GM19043 (cell line): ENCODE measurements around the gene HMGN4.
A peak's percentile ranks its signal among the peaks of the same experiment; 100 is the strongest.
"Not testable (repeated sequence)": the region's sequence is repeated elsewhere in the genome, so short reads cannot be mapped to it uniquely, and the experiment has no call there.

Source experiments
- ATAC-seq: cut with Tn5 transposase; IDR thresholded peaks from one replicate; pipeline ENCODE4 v1.9.1; 2021; ENCODE audit warnings: low read depth; ENCODE audit not compliant: unreplicated experiment

Gene HMGN4

GRCh38 chr6:26547363-26547762, 9.2 kb downstream of the HMGN4 start:
- ATAC-seq = not testable (repeated sequence)

- ATAC-seq = no peak
Measured at GRCh38 chr6:26550250-26550993, 12.3 kb downstream of the HMGN4 start.

- ATAC-seq = no peak
Measured at GRCh38 chr6:26552205-26552604, 14.0 kb downstream of the HMGN4 start.

- no peak for ATAC-seq
Measured at GRCh38 chr6:26552640-26553188, 14.5 kb downstream of the HMGN4 start.

- no peak for ATAC-seq
Measured at GRCh38 chr6:26553264-26553634, 15.1 kb downstream of the HMGN4 start.

GRCh38 chr6:26553635-26554446, 15.7 kb downstream of the HMGN4 start:
- no peak for ATAC-seq

- ATAC-seq = no peak
Measured at GRCh38 chr6:26554447-26554696, 16.2 kb downstream of the HMGN4 start.

- no peak for ATAC-seq
Measured at GRCh38 chr6:26554697-26555504, 16.7 kb downstream of the HMGN4 start.

- ATAC-seq = no peak
Measured at GRCh38 chr6:26555505-26556262, 17.5 kb downstream of the HMGN4 start.

GRCh38 chr6:26556263-26557070, 18.3 kb downstream of the HMGN4 start:
- no peak for ATAC-seq

GRCh38 chr6:26561533-26562466, 23.6 kb downstream of the HMGN4 start:
- ATAC-seq = no peak

GRCh38 chr6:26563488-26563887, 25.3 kb downstream of the HMGN4 start:
- no peak for ATAC-seq

GRCh38 chr6:26568601-26569432, 30.7 kb downstream of the HMGN4 start:
- peak; percentile 61 for ATAC-seq

- no peak for ATAC-seq
Measured at GRCh38 chr6:26569433-26569764, 31.2 kb downstream of the HMGN4 start.

GRCh38 chr6:26570027-26570809, 32.1 kb downstream of the HMGN4 start:
- no peak for ATAC-seq

GRCh38 chr6:26571592-26572296, 33.6 kb downstream of the HMGN4 start:
- ATAC-seq = no peak
